GM19468 (cell line): ENCODE measurements around the gene RPUSD1.
"Not testable (repeated sequence)": the region's sequence is repeated elsewhere in the genome, so short reads cannot be mapped to it uniquely, and the experiment has no call there.

Experiments used
- ATAC-seq: cut with Tn5 transposase; IDR thresholded peaks from one replicate; pipeline ENCODE4 v1.9.1; 2021; ENCODE audit warnings: mild to moderate bottlenecking, moderate library complexity, moderate number of reproducible peaks; ENCODE audit not compliant: unreplicated experiment; ENCODE audit errors: extremely low read depth

The RPUSD1 gene

GRCh38 chr16:785563-786535 lies 2.3 kb downstream of the RPUSD1 start:
- ATAC-seq, result no peak

GRCh38 chr16:784431-784830 lies 3.8 kb downstream of the RPUSD1 start:
- no peak for ATAC-seq

GRCh38 chr16:783404-784161 lies 4.6 kb downstream of the RPUSD1 start:
- no peak for ATAC-seq

DNA sequence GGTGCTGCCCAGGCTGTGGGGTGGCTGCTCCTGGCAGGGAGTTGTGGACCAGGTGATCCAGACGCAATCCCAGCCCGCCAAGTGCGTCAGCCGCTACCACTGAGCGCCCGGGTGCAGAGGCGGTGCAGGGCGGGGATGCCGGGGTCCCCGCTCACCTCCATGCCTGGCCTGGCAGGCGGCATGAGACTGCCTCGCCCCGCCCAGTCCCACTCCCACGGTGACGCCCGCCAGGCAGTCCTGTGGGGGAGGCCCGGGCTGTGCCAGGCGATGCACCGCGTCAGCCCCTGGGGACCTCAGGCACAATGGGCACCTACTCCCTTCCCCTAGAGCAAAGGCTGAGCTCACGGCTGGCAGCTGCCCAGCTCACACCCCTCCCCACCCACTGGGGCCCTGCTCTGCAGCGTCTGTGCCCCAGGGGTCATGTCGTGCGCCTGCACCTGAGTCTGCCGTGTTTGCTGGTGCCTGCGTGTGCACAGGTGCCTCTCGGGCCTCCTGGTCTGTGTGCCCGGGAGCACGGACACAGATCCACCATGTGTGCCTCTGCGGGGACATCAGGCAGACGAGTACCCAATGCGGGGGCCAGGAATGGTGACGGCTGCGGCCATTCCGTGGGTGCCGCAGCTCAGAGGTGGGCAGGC lies 5.3 kb downstream of the RPUSD1 start:
- ATAC-seq, result no peak

- ATAC-seq, result no peak
These were observed 5.9 kb downstream of the RPUSD1 start for GRCh38 chr16:782258-782657.

DNA sequence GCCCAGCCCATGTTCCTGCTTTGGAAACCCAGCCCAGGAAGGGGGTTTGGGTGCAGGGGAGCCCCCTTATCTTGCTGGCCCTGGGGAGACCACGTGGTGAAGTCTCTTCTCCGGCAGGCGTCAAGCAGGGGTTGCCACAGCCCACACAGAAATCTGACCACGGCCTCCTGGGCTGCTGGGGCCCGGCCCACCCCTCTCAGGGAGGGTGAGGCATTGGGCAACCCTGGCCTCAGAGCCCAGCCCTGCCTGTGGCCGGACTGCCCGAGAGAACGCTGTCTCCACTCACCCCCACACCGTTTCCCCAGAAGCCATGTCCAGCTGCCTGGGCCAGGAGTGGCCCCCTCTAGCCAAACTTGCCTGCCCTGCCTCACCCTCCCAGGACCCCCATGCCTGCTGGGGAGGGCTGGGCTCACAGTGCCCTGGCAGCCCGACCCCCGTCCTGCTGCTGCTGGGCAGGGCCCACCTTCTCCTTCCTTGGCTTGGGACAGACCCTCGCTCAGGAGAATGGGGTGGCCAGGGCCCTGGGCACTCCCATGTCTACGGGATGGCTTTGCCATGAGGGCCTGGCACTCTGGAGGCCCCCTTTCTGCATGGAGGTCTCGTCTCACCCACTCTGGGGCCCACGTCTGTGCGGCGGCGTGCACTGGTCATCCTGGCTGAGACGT lies 6.7 kb downstream of the RPUSD1 start:
- no peak for ATAC-seq

DNA sequence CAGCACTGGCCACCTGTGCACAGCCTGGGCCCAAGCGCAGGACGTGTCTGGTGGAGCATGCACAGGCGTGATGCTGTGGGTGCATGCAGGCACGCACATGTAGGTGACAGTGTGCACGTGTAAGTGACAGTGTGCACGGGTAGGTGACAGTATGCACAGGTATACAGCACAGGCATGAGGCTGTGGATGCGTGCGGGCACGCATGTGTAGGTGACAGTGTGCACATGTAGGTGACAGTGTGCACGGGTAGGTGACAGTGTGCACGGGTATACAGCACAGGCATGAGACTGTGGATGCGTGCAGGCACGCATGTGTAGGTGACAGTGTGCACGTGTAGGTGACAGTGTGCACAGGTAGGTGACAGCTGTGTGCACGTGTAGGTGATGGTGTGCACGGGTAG lies 7.9 kb downstream of the RPUSD1 start:
- ATAC-seq, result no peak

DNA sequence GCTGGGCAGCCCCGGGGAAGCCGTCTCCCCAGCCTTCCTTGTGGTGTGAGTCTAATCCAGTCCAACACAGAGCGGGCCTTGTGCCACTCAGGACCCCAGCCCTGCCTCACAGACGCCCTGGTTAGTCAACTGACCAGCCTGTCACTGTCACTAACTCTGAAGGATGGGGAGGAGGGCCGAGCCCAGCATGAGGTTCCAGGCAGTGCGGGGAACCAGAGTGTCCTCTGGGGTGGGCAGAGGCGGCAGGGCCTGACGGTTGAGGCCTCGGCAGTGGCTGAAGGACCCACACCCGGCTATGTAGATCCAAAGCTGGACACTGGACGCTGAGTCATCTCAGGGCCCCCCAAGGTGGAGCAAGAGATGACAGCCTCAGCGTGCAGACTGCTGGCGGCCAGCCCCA lies 8.6 kb downstream of the RPUSD1 start:
- no peak for ATAC-seq

DNA sequence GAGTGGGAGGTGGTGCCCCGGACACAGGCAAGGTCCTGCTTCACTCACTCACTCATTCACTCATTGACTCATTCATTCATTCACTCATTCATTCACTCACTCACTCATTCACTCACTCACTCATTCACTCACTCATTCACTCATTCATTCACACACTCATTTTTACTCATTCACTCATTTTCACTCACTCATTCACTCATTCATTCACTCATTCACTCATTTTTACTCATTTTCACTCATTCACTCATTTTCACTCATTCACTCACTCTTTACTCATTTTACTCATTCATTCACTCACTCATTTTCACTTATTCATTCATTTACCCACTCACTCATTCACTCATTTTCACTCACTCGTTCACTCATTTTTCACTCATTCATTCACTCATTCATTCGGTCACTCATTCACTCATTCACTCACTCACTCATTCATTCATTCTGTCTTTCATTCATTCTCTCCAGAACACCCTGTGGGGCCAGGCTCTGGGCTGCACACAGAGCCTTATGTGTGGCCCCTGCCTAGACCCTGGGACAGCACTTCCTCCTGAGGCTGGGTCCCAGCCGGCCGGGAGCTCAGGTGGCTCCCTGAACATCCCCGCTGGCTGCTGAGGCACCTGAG lies 9.2 kb downstream of the RPUSD1 start:
- no peak for ATAC-seq

- no peak for ATAC-seq
These were observed 9.7 kb downstream of the RPUSD1 start for GRCh38 chr16:778447-778846.

GRCh38 chr16:777826-778225 lies 10.4 kb downstream of the RPUSD1 start:
- no peak for ATAC-seq

GRCh38 chr16:776824-777223 lies 11.4 kb downstream of the RPUSD1 start:
- ATAC-seq, result no peak

DNA sequence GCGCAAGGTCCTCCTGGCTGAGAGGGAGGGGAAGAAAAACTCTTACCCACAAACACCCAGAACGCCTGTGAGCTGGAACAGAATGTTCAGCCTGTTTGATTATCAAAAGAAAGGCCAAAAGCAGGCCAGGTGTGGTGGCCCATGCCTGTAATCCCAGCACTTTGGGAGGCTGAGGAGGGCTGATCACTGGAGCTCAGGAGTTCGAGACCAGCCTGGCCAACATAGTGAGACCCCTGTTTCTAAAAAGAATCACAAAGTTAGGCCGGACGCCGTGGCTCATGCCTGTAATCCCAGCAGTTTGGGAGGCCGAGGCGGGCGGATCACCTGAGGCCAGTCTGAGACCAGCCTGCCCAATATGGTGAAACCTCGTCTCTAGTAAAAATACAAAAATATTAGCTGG lies 11.9 kb downstream of the RPUSD1 start:
- ATAC-seq, result not testable (repeated sequence)

- no peak for ATAC-seq
These were observed 12.9 kb downstream of the RPUSD1 start for GRCh38 chr16:775236-775796.

DNA sequence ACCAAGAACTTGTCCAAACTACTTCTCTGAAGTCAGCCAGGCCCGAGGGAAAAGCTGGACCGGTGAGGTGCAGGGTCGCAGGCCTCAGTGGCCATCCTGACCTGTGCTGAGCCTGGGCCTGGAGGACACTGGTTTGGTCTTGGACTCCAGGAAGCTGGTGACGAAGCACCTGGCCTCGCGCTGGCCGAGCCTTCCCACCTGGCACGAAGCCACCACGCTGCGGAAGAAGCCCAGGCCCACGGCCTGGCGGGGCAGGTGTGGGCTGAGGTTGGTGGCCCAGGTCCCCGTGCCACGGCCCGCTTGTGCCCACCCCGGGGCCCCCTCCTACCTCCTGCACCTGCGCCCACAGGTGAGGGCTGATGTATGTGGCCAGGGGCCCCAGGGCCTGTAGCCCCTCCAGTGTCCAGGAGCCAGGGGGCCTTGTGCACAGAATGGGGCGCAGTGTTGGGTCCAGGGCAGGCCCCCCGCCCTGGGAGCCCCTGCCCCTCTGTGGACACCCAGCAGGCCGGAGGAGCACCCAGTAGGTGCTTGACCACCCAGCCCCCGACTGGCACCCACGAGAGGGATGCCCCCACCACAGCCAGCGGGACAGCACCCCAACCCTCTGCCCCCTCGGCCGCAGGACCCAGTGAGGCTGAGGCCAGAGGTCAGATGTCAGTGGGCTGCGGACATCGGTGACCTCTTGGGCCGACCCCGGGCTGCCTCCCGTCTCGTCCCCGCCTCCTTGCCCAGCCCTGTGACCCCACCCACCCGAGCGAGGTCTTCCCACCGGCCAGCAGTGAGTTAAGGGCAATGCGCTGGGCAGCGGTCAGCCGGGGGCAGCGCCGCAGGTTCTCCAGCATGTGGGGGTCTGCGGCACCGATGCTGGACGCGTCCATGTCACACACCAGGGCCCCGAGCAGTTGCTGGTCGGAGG lies 13.8 kb downstream of the RPUSD1 start:
- no peak for ATAC-seq

GRCh38 chr16:772959-773358 lies 15.2 kb downstream of the RPUSD1 start:
- no peak for ATAC-seq

- ATAC-seq, result no peak
These were observed 17.8 kb downstream of the RPUSD1 start for GRCh38 chr16:770411-770810.

- no peak for ATAC-seq
These were observed 18.2 kb downstream of the RPUSD1 start for GRCh38 chr16:769934-770333.
